Esophagus mucosa (tissue), 1 donor: ENCODE results near the gene CCDC91. TPM values are rescaled to one million over a fixed set of nuclear protein-coding genes. Genes with fewer than 3 reads are reported as not detected.
"Not testable (repeated sequence)": the region's sequence is repeated elsewhere in the genome, so short reads cannot be mapped to it uniquely, and the experiment has no call there.

Experiments used
- ATAC-seq: fragments of 200-7000 bp; cut with Tn5 transposase; one replicate; pipeline ENCODE4 v1.9.1; 2020
- total RNA-seq: library from RNA; stranded (reverse); gene quantifications from one replicate; pipeline ENCODE4 v1.2.4, GENCODE V29; 2023
- donor health status: DM: yes; HTN: yes; CAD: no.

The CCDC91 gene
- total RNA-seq, 1 donor from 2014 or later, result 13.3 TPM

GRCh38 chr12:28186500-28186899, 3.8 kb upstream of the CCDC91 start:
- no peak for ATAC-seq

GRCh38 chr12:28189784-28190320, 404 bp upstream of the CCDC91 start:
- ATAC-seq, result no peak

GRCh38 chr12:28191051-28192048, 1.1 kb downstream of the CCDC91 start:
- peak; percentile 47 for ATAC-seq

- ATAC-seq, result no peak
These were observed 1.9 kb downstream of the CCDC91 start for GRCh38 chr12:28192125-28192524.

DNA sequence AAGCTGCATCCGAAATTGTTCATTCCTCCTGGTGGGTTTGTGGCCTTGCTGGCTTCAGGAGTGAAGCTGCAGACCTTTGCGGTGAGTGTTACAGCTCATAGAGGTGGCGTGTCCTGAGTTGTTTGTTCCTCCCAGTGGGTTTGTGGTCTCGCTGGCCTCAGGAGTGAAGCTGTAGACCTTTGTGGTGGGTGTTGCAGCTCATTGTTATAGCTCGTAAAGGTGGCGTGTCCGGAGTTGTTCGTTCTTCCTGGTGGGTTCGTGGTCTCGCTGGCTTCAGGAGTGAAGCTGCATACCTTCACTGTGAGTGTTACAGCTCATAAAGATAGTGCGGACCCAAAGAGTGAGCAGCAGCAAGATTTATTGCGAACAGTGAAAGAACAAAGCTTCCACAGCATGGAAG, 4.4 kb downstream of the CCDC91 start:
- ATAC-seq, result not testable (repeated sequence)

GRCh38 chr12:28201136-28201535, 10.9 kb downstream of the CCDC91 start:
- ATAC-seq, result not testable (repeated sequence)

- ATAC-seq, result no peak
These were observed 12.3 kb downstream of the CCDC91 start for GRCh38 chr12:28202374-28203130.

GRCh38 chr12:28209782-28210181, 19.5 kb downstream of the CCDC91 start:
- no peak for ATAC-seq

- ATAC-seq, result no peak
These were observed 21.9 kb downstream of the CCDC91 start for GRCh38 chr12:28212182-28212581.

DNA sequence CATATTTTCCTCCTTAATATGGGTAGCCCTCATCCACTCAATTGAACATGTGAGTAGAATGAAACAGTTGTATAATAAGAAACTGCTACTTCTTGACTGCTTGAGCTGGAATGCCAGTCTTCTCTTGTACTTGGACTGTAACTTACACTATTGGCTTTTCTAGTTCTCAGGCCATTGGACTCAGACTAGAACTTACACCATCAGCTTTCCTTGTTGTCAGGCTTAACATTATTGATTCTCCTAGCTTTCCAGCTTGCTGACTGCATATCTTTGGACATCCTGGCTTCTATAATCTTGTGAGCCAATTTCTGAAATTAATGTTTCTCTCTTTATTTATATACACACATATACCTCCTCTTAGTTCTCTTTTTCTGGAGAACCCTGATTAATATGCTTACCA, 24.8 kb downstream of the CCDC91 start:
- no peak for ATAC-seq

DNA sequence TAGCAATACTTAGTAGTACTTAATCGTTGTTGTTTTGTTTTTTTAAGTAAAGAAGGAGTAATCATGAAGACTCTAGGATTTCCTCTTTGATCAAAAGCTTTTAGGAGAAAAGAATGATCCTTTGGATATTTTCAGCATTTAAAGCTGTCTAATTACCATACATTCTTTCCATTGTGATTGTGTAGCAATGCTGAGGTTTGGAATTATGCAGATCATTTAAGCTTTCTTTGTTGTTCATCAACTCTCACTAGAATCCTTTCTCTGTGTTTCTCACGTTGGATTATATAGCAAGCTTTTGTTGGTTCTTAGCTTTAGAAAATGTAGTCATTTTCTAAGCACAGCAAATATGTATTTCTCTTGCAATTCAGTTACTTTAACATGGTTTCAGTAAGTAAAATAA, 25.8 kb downstream of the CCDC91 start:
- no peak for ATAC-seq

- ATAC-seq, result no peak
These were observed 27.5 kb downstream of the CCDC91 start for GRCh38 chr12:28217805-28218204.

DNA sequence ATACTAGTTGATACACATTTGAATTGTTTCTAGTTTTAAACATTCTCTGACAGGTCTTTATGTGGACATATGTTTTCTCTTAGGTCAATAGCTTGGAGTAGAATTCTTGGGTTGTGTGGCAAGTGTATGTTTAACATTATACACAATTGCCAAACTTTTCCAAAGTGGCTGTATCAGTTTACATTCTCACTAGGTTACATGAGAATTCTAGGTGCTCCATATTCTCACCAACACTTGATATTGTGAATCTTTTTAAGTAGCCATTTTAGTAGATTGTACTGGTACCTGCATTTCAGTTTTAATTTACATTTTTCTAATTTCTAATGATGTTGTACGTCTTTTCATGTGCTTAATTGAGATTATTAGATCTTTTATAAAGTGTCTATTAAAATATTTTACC, 28.6 kb downstream of the CCDC91 start:
- no peak for ATAC-seq

GRCh38 chr12:28219827-28220226, 29.6 kb downstream of the CCDC91 start:
- ATAC-seq, result no peak

DNA sequence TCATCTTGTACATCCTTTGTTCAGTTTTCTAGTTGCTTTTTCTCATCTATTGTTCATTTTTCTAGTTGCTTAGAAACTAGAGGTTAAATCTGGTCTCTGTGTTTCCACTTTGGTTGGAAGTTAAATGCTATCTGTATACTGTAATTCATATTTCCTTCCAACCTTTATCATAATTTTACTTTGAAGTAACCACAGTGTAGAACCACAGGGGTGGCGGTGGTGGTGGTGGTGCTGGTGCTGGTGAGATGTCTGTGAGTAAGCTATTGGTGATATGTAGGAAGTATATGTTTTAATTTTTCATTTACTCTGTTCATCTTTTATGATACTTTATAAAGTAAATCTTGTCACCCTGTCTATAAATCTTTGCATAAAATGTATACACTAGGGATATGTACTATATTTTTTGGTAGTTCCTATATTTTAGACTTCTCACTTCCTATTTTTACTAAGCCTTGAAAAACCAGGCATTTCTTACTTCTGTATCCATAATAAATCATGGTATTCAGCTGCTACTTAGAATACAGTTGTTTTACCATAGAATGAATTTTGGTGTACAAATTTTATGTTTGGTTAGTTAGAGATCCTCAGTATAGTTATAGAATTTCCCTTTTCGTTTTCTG, 31.9 kb downstream of the CCDC91 start:
- no peak for ATAC-seq

GRCh38 chr12:28223025-28223554, 32.8 kb downstream of the CCDC91 start:
- no peak for ATAC-seq

DNA sequence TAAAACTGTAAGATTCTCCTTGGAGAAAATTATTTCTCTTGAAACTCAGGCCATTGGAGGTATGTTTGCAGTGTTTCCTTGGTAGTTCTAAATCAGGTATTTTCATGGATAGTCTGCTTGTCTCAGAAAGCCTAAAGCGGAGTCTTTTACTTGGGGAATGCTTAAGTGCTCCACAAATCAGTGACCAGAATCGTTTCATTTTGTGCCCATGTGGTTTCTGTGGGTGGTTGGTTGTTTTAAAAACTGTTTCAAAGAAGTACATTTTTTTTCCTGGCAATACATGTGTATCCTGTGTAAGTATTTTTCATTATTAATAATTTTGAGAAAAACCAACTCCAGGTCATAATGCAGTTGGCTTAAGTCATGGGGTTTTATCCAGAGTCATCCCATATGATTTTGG, 33.6 kb downstream of the CCDC91 start:
- ATAC-seq, result no peak

- ATAC-seq, result no peak
These were observed 36.4 kb downstream of the CCDC91 start for GRCh38 chr12:28226705-28227104.

GRCh38 chr12:28227251-28227650, 37.0 kb downstream of the CCDC91 start:
- no peak for ATAC-seq

DNA sequence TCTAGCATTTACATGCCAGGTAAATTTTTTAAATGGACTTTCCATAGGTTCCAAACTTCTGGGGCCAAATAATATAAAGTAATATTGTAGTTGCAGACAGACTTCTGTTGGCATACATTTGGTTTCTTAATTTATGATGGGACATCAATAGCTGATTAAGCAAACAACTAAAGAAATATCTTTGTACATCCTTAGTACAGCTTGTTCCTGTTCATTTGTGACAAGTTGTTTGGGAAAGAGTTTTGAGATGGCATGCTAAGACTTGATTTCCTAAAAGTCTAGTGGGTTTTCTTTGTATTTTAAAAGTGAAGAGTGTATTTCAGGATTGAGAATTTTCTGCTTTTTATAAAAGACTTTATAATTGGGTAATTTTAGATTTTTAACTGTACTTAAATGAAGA, 41.0 kb downstream of the CCDC91 start:
- ATAC-seq, result no peak

DNA sequence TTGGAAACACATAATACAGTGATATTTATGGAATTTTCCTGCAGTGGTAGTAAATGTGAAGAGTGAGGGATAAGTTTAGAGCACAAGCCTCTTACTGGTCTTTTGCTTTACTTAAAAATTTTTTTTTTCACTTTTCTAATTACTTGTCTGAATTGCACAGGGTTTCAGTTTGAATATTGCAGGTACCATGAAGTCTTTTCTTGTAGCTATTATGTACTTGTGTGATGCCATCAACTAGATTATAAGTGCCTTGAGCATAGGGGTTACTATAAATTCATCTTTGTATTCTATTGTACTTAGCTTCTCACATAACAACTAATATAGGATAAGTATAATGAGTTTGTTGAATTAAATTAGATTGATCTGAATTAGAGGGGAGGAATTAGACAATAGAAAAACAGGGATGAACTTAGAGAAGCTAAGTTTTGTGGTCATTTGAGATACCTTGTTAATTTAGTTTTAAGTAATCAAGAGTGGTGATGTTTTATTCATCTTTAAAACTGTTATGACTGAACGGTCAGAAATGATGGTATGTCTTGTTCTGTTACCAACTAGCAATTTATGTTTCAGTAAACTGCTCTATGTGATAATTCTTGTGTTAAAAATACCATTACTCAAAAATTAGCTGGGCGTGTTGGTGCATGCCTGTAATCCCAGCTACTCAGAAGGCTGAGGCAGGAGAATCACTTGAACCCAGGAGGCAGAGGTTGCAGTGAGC, 42.1 kb downstream of the CCDC91 start:
- ATAC-seq, result no peak

DNA sequence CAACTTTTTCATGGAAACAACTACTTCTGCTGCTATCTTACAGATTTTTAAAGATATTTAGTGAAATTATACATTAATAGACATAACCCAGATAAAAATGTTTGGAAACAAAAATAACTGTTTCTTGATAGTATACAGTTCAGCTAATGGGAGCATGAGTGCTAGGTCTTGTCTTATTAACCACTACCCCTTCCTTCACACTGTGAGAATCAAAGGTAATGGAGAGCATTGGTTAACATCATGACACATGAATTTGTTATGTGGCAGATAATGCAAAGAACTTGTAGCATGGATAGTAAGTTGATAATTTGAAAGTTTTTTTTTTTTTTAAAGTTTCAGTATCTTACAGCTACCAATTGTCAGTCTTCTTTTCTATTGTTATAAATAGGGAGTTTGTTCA, 44.2 kb downstream of the CCDC91 start:
- ATAC-seq, result no peak
